Measurements from ENCODE around the gene TCAF1.
"Not testable (repeated sequence)": the region's sequence is repeated elsewhere in the genome, so short reads cannot be mapped to it uniquely, and the experiment has no call there.

TCAF1 gene

DNA sequence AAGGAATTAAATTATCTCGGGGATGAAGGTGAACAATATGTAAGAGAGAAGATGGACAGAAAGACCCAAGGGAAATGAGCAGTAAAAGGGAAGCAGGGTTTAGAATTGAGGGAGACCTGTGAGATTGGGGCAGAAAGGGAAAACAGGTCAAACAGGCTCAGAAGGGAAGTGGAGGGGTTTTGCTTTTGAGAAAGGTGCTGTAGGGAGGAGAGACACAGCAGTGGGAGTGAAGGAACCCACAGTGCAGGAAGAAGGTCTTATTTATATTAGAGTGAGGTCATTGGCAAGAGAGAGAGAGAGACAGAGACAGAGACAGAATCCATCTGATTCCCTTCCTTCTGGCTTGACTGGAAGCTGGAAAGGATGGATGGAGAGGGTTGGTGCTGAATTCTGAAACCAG is 3.5 kb upstream of the TCAF1 start:
- no peak for DNase-seq (ENCODE audit: low spot score)

DNA sequence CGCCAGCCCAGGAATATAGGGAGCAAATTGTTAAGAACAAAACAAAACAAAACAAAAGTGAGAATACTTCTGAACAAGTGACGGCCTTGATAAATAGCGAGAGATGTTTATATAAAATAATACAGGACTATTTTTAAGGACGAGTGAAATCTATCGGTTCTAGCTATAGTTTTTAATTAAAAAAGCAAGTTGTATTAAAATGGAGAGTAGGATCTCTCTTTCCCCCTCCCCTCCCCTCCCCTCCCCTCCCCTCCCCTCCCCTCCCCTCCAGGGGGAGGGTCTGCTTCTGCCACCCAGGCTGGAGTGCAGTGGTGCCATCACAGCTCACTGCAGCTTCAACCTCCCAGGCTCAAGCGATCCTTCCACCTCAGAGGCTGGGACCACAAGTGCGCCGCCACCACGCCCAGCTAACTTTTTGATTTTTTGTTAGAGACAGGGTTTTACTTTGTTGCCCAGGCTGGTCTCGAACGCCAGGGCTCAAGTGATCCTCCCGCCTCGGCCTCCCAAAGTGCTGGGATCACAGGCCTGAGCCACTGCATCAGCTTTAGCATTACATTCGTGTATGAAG is 440 bp upstream of the TCAF1 start:
- no peak for DNase-seq (ENCODE audit: low spot score)

DNA sequence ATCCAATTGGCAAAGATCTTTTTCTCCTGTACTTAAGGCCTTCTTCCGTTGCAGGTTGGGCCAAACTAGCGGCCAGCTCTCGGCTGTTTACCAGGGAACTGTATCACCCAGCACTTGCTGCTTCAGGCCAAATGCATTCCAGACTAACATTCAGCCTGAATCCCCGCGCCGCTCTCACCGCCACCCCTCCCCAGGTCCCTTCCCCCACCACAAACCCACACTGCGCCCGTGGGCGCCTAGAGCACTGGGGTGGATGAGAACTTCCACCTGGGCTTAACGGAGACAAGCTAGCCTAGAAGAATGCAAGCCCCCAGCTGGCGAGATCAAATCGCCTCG is 676 bp downstream of the TCAF1 start:
- no peak for DNase-seq (ENCODE audit: low spot score)

DNA sequence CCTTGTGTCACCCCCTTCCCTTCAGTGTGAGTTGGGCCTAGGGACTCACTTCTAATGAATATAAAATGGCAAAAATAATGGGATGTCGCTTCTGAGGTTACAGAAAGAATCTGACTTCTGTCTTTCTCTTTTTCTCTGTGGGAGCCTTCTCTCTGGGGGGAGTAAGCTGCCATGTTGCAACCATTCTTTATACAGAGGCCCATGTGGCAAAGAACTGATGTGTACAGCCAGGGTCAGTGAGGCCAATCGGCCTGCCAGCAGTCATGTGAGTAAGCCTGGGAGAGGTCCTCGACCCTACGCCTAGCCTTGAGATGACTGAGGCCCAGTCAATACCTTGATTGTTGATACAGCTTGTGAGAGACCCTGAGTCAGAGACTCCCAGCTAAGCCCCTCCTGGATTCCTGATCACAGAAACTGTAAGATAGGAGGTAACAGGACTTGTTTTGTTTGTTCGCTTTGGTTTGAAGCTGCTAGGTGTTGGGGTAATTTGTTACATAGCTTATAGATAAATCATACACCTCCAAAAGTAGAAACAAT is 1.7 kb downstream of the TCAF1 start:
- peak; percentile 23 for DNase-seq (ENCODE audit: low spot score)

DNA sequence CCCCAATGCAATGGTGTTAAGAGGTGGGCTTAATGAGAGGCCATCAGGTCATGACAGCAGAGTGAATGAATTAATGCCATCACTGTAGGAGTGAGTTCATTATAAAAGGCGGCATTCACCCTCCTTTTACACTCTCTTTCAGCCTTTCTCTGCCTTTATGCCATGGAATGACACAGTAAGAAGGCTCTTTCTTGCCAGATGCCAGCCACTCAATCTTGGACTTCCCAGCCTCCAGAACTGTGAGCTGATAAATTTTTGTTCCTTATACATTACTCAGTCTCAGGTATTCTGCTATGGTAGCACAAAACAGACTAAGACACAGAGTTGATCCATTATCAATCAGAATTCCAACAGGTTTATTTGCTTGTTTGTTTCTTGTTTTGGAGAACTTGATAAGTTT is 3.2 kb downstream of the TCAF1 start:
- DNase-seq (ENCODE audit: low spot score) = no peak

DNA sequence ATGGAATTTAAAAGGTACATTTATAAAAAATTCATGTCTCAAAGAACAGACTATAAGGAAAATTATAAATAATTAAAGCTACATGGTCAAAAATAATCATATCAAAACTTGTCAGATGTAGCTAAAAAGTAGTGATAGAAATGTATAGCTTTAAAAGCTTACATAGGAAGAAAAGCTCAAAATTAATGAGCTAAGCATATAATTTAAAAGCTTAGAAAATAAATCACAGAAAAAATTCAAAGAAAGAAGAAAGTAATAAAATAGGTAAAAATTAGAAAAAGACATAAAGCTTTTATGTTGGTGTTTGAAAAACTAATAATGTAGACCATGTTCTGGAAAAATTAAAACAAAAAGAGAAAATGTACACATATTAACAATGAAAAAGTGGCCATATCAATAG is 5.3 kb downstream of the TCAF1 start:
- no peak for DNase-seq (ENCODE audit: low spot score)

DNA sequence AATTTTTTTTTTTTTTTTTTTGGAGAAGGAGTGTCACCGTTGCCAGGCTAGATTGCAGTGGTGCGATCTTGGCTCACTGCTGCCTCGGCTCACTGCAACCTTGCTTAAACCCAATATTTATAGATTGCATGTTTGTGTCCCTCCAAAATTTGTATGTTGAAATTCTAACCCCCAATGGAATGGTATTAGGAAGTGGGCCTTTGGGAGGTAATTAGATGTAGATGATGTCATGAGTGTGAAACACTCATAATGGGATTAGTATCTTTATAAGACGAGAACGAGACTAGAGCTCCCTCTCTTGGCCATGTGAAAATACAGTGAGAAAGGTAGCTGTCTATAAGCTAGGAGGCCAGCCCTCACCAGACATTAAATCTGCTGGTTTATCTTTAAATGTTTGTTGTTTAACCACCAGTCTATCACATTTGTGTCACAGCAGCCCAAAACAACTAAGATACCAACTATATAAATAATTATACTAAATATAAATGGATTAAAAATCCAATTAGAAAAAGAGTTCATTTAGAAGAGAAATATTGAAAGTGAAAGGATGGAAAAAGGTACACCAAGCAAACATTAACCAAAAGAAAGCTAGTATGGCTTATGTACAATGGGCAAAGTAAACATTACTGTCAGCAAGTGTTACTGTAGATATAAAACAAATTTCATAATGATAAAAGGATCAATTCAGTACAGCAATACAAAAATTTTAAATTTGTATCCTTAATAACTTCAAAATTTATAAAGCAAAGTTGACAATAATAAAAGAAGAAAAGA is 9.3 kb downstream of the TCAF1 start:
- DNase-seq (ENCODE audit: low spot score) = no peak

DNA sequence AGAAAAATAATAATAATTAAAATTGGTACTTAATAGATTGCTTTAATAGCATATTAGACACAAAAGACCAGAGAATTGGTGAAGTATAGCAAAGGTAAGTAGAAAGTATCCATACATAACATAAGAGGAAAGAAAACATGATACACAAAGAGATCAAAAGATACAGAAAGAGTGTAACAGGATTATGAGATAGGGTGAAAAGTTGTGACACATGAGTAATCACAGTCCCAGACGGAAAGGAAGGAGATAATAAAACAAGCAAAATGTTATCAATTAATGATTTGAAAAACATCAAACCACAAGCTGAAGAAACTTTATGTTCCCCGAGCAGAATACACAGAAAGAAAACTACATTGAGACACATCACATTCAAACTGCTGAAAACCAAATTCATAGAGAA is 10.5 kb downstream of the TCAF1 start:
- DNase-seq (ENCODE audit: low spot score) = no peak

DNA sequence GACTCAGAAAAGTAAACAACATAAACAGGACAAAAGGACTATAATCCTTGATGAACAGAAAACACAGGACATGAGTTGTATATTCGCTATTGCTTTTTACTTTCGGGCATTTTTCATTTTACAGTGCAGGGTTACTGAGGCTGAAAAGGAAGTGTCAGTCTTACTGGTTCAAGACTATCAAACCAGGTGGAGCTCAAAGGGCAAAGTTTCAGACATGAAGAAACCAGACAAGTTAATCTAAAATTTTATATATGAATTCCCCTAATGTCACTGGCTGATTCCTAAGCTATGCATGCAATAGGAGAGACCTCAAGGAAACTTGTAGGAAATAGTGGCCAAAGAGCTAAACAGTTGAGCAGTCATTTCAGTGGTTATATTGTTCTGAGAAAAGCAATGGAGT is 11.4 kb downstream of the TCAF1 start:
- DNase-seq (ENCODE audit: low spot score) = no peak

DNA sequence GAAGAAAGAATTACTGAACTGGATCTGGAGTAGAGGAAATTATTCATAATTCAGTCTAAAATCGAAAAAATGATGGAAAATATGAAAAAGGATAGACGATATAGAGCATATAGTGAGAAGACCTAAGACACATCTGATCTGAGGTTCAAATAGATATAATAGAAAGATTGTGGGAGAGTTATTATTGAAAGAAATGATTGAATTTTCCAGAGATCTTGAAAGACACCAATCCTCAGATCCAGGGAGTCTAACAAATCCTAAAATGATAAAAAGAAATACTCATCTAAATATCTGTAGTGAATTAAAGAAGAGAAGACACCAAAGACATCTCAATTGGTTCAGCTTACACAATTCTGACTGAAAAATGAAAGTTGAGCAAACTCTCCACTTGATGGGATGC is 12.9 kb downstream of the TCAF1 start:
- no peak for DNase-seq (ENCODE audit: low spot score)

DNA sequence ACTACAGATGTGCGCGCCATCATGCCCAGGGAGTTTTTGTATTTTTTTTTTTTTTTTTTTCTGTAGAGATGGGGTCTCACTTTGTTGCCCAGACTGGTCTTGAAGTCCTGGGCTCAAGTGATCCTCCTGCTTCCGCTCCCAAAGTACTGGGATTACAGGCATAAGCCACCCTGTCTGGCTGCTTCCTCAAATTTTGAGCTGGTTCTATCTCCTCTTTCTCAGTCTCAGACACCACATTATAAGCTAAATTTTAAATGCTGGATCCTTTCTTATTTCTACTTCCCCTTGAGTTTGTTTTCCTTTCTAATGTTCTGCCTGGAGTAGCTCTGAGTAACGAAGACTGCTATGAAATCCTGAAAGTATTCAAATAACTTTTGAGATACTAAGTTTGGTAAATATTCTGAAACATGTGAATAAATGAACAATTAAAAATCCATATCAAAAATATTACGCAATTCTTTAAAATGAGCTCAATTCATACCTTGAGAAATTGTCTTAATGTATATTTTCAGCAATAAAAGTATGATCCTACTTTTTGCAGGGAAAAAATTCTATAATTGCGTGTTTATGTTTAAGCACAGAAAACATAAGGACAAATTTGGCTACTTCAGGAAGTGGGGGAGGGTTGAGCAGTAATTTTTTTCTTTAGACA is 15.0 kb downstream of the TCAF1 start:
- DNase-seq (ENCODE audit: low spot score) = no peak

DNA sequence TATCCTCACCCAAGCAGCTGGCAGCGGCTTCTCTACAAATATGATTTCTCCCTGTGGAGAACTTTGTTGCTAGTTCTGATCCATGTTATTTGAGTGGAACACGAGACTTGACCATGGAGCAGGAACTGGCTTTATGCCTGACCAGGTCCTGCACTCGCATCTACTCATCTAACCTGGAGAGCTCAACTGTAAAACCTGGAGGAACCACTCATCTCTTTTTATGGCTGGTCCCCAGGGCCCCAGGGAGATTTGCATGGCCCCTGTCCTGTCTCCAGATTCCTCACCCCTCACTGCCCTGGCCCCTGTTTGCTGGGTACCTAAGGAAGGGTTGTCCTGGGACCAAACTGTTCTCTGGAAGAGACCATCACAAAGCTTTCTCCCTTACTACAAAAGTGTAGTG is 16.0 kb downstream of the TCAF1 start:
- no peak for DNase-seq (ENCODE audit: low spot score)

DNA sequence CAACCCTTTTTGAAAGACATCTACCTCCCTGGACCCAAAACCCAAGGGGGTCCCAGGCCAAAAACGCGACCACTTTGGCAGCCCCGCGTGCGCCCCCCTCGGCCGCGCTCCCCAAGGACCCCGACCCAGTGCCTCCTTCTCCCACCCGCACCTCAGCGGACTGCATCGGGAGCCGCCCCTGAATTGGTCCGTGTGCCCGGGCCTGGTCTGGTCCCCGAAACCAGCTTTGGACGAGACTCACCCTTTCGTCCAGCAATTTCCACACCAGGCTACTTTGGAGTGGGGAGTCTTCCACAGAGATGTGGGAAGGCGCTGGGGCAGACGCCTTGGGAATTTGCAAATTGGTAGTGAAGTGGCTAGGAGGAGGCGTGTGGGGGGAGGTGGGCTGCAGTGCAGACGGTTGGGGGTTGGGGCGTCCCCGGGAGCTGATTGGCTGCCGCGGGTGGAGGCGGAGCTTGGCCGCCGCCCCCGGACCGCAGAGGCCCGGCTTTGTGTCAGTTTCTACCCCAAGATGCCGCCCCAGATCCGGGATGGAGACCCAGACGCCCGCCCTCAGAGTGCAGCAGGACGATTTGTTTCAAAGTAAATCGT is 16.9 kb downstream of the TCAF1 start:
- DNase-seq (ENCODE audit: low spot score) = peak; percentile 88

DNA sequence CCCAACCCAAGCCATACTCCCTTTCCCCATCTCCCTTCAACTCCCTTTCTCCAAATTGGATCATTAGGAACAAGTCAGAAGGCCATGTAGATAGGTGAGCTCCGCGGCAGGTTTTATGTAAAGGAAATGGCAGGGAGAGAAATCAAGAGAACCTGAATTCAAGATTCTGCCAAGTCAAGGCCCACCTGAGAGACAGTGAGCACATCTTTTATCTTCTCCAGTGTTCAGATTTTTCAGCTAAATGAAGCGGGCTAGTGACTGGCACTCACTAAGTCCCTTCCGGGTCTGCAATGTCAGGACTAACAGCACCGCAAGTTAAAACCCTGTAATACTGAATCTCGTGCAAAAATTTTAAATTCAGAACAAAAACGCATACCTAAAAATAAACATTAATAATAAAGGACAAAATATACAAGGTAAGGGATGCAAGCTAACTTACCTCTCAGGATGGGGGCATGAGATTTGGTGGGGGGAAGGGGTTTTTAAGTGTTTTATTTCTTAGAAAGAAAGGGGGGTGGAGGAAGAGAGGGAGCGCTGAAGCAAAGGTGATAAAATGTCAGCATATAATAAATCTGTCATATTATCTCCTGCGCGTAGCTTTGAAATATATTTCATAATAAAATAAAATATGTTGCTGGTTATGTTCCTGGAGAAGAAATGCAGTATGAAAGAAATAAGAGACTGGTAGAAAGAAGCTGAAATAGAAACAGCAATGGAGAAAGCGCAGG is 17.6 kb downstream of the TCAF1 start:
- no peak for DNase-seq (ENCODE audit: low spot score)

DNA sequence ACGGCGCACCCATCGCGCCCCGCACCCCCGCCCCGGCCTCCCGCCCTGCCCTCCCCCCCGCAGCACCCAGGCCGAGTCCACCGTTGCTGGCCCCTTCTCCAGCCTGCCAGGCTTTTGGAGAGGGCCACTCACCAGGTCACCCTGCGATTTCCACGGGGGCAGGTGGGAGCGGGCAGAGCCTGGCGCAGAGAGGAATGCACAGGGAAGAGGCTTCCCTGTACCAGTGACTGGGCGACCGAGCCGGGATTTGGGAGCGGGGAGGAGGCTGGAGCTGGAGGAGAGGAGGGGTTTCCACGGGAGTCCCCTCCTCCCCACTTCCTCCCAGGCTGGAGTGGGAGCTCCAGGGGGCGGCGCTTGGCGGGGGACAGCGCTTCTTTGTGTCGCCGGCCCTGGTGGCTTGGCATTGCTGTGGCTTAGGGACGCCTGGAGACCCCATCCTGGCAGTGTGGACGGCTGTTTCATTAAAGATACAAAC is 19.3 kb downstream of the TCAF1 start:
- peak; percentile 87 for DNase-seq (ENCODE audit: low spot score)

DNA sequence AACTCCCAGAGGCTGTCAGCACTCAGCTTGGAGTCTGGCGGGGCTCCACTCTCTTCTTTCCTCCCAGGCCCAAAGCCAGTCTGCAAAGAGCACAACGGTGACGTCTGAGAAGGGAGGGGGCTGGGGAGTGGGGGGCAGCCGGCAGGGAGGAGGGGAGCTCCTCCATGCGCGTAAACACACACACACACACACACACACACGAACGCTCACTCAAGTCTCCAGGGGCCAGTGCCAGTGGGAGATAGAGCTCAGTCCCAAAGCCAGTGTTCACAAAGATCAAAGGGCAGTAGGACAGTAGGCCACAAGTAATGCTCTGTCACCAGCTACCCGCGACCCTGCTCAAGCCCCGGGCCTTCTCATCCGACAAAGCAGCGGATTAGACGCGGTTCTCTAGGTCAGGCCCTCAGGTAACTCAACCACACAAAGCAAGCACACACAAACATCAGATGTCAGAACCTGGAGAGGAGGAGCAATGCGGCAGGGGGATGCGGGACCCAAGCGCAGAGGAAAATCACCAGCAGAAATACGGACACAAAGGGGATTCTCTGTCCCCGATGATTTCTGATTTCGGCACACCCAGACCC is 19.9 kb downstream of the TCAF1 start:
- DNase-seq (ENCODE audit: low spot score) = peak; percentile 90

DNA sequence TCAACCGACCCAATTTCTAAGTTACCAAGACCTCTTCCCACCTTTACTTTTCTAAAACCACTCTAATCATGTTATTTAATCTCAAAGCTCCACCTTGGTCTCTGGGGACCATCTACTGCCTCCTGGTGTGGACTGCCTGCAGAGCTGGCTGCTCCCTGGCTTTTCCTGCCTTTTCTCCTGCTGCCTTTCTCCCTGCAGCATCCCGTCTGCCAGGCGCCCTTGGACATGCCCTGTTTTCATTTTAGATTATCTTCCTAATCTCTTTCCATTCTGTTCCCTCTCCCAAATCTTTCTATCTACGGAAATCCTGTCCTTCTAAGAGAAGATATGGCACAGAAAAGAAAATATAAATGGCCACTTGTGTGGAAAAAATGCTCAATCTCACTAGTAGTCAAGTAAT is 23.1 kb downstream of the TCAF1 start:
- no peak for DNase-seq (ENCODE audit: low spot score)

DNA sequence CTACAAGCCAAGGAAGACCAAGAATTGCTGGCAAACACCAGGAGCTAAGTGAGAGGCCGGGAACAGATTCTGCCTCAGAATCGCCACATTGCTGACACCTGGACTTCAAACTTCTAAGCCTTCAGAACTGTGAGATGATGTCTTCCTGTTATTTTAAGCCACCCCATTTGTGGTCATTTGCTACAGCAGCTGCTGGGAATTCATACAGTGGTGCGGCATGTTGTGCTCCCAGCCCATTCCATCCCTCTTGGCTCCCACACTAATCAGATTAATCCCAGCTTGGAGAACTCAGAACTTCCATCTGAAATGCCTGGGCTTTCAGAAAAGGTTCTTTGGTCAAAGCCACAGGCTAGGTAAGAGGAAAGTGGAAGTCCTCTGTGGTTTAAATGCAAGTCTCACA is 24.9 kb downstream of the TCAF1 start:
- DNase-seq (ENCODE audit: low spot score) = no peak

DNA sequence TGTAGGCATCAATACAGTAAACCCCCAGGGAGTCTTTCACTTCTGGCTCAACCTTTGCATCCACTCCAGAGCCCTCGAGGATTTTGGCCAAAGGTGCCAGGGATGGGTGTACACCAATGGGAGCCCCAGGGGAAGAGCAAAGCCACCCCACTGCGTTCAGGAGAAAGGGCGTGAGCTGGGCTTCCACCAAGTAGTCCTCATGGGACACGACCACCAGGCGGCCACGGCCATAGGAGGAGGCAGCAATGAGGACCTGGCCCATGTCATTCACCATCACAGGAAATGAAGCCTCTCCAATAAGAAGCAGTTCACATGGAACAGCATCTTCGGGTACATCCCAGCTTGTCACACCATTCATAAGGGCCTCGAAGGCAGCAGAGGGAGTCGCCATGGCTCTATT is 25.8 kb downstream of the TCAF1 start:
- no peak for DNase-seq (ENCODE audit: low spot score)

DNA sequence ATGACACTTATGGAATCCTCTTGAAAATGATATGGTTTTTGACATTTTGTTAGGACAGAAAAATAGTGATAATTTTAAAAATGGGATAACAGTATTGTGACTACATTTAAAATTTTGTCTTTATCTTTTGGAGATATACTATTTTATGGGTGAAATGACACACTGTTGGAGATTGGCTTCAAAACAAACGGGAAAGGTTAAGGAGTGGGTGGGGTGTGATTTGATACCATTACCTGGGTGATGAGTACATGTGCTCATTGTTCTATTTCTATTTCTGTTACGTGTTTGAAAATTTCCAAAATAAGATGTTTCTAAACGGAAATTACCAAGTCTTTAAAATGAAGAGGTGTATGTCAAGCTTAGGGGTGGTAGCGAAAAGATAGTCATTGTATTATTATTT is 28.7 kb downstream of the TCAF1 start:
- DNase-seq (ENCODE audit: low spot score) = not testable (repeated sequence)

DNA sequence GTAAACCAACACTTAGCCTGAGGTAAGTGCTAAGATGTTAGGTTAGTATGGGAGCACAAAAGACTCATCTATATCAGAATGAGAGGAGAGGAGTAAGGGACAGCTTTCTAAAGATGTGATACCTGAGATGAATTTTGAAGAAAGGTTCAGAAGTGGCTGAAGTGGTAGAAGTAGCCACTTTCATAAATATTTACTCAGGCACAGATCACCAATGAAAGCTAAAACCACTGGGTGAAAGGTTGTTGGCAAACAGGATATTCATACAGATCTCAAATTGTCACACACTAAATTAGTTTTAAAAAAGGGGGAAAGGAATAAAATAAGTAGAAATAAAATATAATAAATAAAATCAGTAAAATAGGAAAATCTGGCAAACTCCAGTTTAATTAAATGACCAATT is 30.4 kb downstream of the TCAF1 start:
- not testable (repeated sequence) for DNase-seq (ENCODE audit: low spot score)

DNA sequence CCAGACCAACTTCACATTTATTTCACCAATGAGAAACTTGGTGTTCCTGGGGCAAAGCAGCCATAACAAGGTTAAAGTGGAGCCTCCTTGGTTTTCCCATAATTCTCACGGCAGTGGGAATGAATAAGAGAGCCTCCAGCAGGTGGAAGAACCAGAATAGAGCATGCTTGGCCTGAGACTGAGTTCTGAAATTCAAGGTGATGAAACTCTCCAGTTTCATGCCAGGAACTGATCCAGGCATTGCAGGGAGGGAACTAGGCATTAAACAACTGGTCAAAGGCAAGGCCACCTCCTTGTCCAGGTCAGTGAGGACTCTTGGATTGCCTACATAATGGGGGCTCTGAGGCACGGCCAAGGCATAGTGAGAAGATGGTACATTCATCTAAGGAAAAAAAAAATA is 44.0 kb downstream of the TCAF1 start:
- DNase-seq (ENCODE audit: low spot score) = not testable (repeated sequence)

Data from globus pallidus (tissue), 1 donor.